HG02884 (cell line): Measurements from ENCODE around the gene IGFBP2.

Experiments
- ATAC-seq: cut with Tn5 transposase; IDR thresholded peaks from one replicate; pipeline ENCODE4 v1.9.1; 2021; ENCODE audit warnings: mild to moderate bottlenecking, moderate library complexity; ENCODE audit not compliant: unreplicated experiment

Gene IGFBP2

GRCh38 chr2:216661051-216661450 lies 27.8 kb downstream of the IGFBP2 start:
- no peak for ATAC-seq

GRCh38 chr2:216661639-216662375 lies 28.6 kb downstream of the IGFBP2 start:
- no peak for ATAC-seq

GRCh38 chr2:216663106-216663505 lies 29.9 kb downstream of the IGFBP2 start:
- no peak for ATAC-seq

GRCh38 chr2:216663846-216664245 lies 30.6 kb downstream of the IGFBP2 start:
- no peak for ATAC-seq

GRCh38 chr2:216664593-216665034 lies 31.4 kb downstream of the IGFBP2 start:
- no peak for ATAC-seq

GRCh38 chr2:216665242-216665641 lies 32.0 kb downstream of the IGFBP2 start:
- no peak for ATAC-seq

- no peak for ATAC-seq
Measured at GRCh38 chr2:216665717-216666116, 32.5 kb downstream of the IGFBP2 start.

GRCh38 chr2:216666461-216667233 lies 33.4 kb downstream of the IGFBP2 start:
- ATAC-seq = peak; percentile 74

- no peak for ATAC-seq
Measured at GRCh38 chr2:216670266-216671080, 37.3 kb downstream of the IGFBP2 start.

- no peak for ATAC-seq
Measured at GRCh38 chr2:216671081-216671411, 37.8 kb downstream of the IGFBP2 start.

GRCh38 chr2:216671791-216672343 lies 38.6 kb downstream of the IGFBP2 start:
- ATAC-seq = no peak

GRCh38 chr2:216672466-216672865 lies 39.2 kb downstream of the IGFBP2 start:
- ATAC-seq = no peak

GRCh38 chr2:216673021-216673420 lies 39.8 kb downstream of the IGFBP2 start:
- no peak for ATAC-seq

GRCh38 chr2:216673609-216674008 lies 40.4 kb downstream of the IGFBP2 start:
- no peak for ATAC-seq

GRCh38 chr2:216674376-216674775 lies 41.2 kb downstream of the IGFBP2 start:
- ATAC-seq = no peak

GRCh38 chr2:216676630-216677029 lies 43.4 kb downstream of the IGFBP2 start:
- no peak for ATAC-seq

GRCh38 chr2:216677439-216678097 lies 44.3 kb downstream of the IGFBP2 start:
- ATAC-seq = no peak

GRCh38 chr2:216678098-216678465 lies 44.9 kb downstream of the IGFBP2 start:
- no peak for ATAC-seq

GRCh38 chr2:216678813-216679657 lies 45.8 kb downstream of the IGFBP2 start:
- no peak for ATAC-seq

- ATAC-seq = no peak
Measured at GRCh38 chr2:216679658-216680024, 46.4 kb downstream of the IGFBP2 start.
